SK-N-SH (cell line): ENCODE data around the gene OSBPL9. TPM values are rescaled to one million over a fixed set of nuclear protein-coding genes. Genes with fewer than 3 reads are reported as not detected.

Experiments
- CTCF ChIA-PET: fragments of 300-600, 350-600 bp; formaldehyde crosslinking; extraction: SDS; loops from one replicate; lab custom pipeline; 2021; lab: Yijun Ruan, JAX
- POLR2A ChIA-PET: fragments of 350-600 bp; sonication (Branson Sonifier 250); formaldehyde crosslinking; extraction: SDS; loops from one replicate; lab custom pipeline; 2020; ENCODE audit warnings: antibody characterized with exemption, inconsistent platforms; lab: Yijun Ruan, JAX
- DNase-seq: peaks from one replicate; pipeline ENCODE4 v3.0.0; 2012
- H2AFZ ChIP-seq: fragments of 200-600 bp; sonication (generic); 2 replicates; pipeline ENCODE4 v1.8.1; 2016; ENCODE audit warnings: antibody characterized with exemption, mild to moderate bottlenecking, low read depth
- H3F3A ChIP-seq: fragments of 200-600 bp; sonication (generic); replicated peaks from 2 replicates; pipeline ENCODE3; 2016; ENCODE audit warnings: antibody characterized with exemption, mild to moderate bottlenecking; ENCODE audit not compliant: insufficient read depth
- H3K27ac ChIP-seq, 2 experiments: fragments of 200-500 bp in 1 of 2; fragments of 200-600 bp in 1 of 2; sonication (Bioruptor generic) in 1 of 2; sonication (generic), shearing (Covaris generic) in 1 of 2; 2 replicates each; pipeline versions ENCODE4 v1.5.1 to v1.6.1; 2014 to 2016; ENCODE audit warnings: low read depth in 2 of 2, inconsistent platforms in 1 of 2, low read length in 1 of 2, mild to moderate bottlenecking in 1 of 2, mixed read lengths in 1 of 2
- H3K27me3 ChIP-seq: fragments of 200-600 bp; sonication (generic), shearing (Covaris generic); 2 replicates; pipeline ENCODE4 v1.6.1; 2016; ENCODE audit warnings: mixed run types; ENCODE audit not compliant: insufficient read depth
- H3K36me3 ChIP-seq, 2 experiments: fragments of 200-500 bp in 1 of 2; fragments of 200-600 bp in 1 of 2; sonication (Bioruptor generic) in 1 of 2; sonication (generic) in 1 of 2; replicated peaks in 1 of 2; 2 replicates each; pipeline versions ENCODE3 to v1.5.1; 2014 to 2016; ENCODE audit warnings: low read length in 1 of 2, mild to moderate bottlenecking in 1 of 2; ENCODE audit not compliant: insufficient read depth in 2 of 2, control insufficient read depth in 1 of 2
- H3K4me1 ChIP-seq, 2 experiments: fragments of 200-500 bp in 1 of 2; fragments of 200-600 bp in 1 of 2; sonication (Bioruptor generic) in 1 of 2; sonication (generic), shearing (Covaris generic) in 1 of 2; 2 replicates each; pipeline versions ENCODE4 v1.5.1 to v1.6.1; 2014 to 2016; ENCODE audit warnings: low read depth in 1 of 2, low read length in 1 of 2, mixed run types in 1 of 2; ENCODE audit not compliant: insufficient read depth in 2 of 2, control insufficient read depth in 1 of 2
- H3K4me2 ChIP-seq: fragments of 200-600 bp; sonication (generic), shearing (Covaris generic); 2 replicates; pipeline ENCODE4 v1.6.1; 2017; ENCODE audit warnings: mixed run types
- H3K4me3 ChIP-seq, 2 experiments: fragments of 200-500 bp in 1 of 2; fragments of 200-600 bp in 1 of 2; sonication (Bioruptor generic) in 1 of 2; sonication (generic), shearing (Covaris generic) in 1 of 2; 2 replicates each; pipeline versions ENCODE4 v1.5.1 to v1.8.1; 2014 to 2016; ENCODE audit warnings: low read depth in 2 of 2, inconsistent platforms in 1 of 2, low read length in 1 of 2, mild to moderate bottlenecking in 1 of 2, mixed read lengths in 1 of 2, moderate library complexity in 1 of 2
- H3K79me2 ChIP-seq: fragments of 200-600 bp; sonication (generic); 2 replicates; pipeline ENCODE4 v1.8.1; 2017; ENCODE audit warnings: mild to moderate bottlenecking; ENCODE audit not compliant: insufficient read depth
- H3K9ac ChIP-seq: fragments of 200-600 bp; sonication (generic); 2 replicates; pipeline ENCODE4 v1.6.1; 2017; ENCODE audit warnings: mixed run types
- H3K9me2 ChIP-seq: fragments of 200-600 bp; sonication (generic); 2 replicates; pipeline ENCODE4 v1.6.1; 2017; ENCODE audit warnings: mixed run types
- H3K9me3 ChIP-seq: fragments of 200-600 bp; sonication (generic); 2 replicates; pipeline ENCODE4 v1.6.1; 2017; ENCODE audit warnings: mixed run types, mild to moderate bottlenecking, moderate library complexity
- H4K20me1 ChIP-seq: fragments of 200-600 bp; sonication (generic); 2 replicates; pipeline ENCODE4 v1.6.1; 2017; ENCODE audit warnings: mild to moderate bottlenecking, mixed run types; ENCODE audit not compliant: insufficient read depth
- CHD2 ChIP-seq: fragments of 150-350 bp; IDR thresholded peaks from 2 replicates; pipeline ENCODE4 v1.6.1; 2018; ENCODE audit warnings: low read length; ENCODE audit not compliant: partially characterized antibody
- ELF1 ChIP-seq: IDR thresholded peaks from 2 replicates; pipeline ENCODE4 v1.4.0; 2012
- EZH2phosphoT487 ChIP-seq: fragments of 200-600 bp; sonication (generic); IDR thresholded peaks from 2 replicates; pipeline ENCODE4 v1.6.1; 2017; ENCODE audit warnings: low read depth, mixed run types, mild to moderate bottlenecking, antibody characterized with exemption, moderate library complexity, borderline replicate concordance
- FOSL2 ChIP-seq: IDR thresholded peaks from 2 replicates; pipeline ENCODE4 v1.4.0; 2012; ENCODE audit warnings: low read depth, mild to moderate bottlenecking, moderate library complexity, borderline replicate concordance
- GABPA ChIP-seq: IDR thresholded peaks from 2 replicates; pipeline ENCODE4 v1.4.0; 2012; ENCODE audit warnings: low read depth, mild to moderate bottlenecking
- JUND ChIP-seq: IDR thresholded peaks from 2 replicates; pipeline ENCODE4 v1.4.0; 2012
- NFIC ChIP-seq: IDR thresholded peaks from 2 replicates; pipeline ENCODE4 v1.4.0; 2012; ENCODE audit warnings: borderline replicate concordance
- POLR2AphosphoS5 ChIP-seq: IDR thresholded peaks from 2 replicates; pipeline ENCODE4 v1.6.1; 2012; ENCODE audit warnings: low read depth, low read length
- RAD21 ChIP-seq: IDR thresholded peaks from 2 replicates; pipeline ENCODE4 v1.6.1; 2012; ENCODE audit warnings: mild to moderate bottlenecking, low read length
- RCOR1 ChIP-seq: fragments of 150-350 bp; IDR thresholded peaks from 2 replicates; pipeline ENCODE4 v1.6.1; 2017; ENCODE audit warnings: antibody characterized with exemption, low read length
- RFX5 ChIP-seq: IDR thresholded peaks from 2 replicates; pipeline ENCODE4 v1.6.1; 2012; ENCODE audit warnings: mild to moderate bottlenecking, improper control_type of control experiment, low read length
- TAF1 ChIP-seq: IDR thresholded peaks from 2 replicates; pipeline ENCODE4 v1.6.1; 2012; ENCODE audit warnings: low read depth, mild to moderate bottlenecking, low read length, moderate library complexity, borderline replicate concordance
- WGBS: methylation state at CpG from one replicate; pipeline ENCODE4 v1.1.6; 2017; ENCODE audit warnings: low lambda C conversion rate; 5-methylcytosine and 5-hydroxymethylcytosine counted together
- polyA plus RNA-seq, 3 experiments: library from polyadenylated mRNA; depleted of rRNA; stranded (reverse); fragments of >200 nt; gene quantifications; 2 replicates each; pipeline ENCODE4 v1.2.3, GENCODE V29; 2012
- TF ChIP-seq, protein P1 (sequence below): fragments of 200-600 bp; sonication (generic); IDR thresholded peaks from 2 replicates; pipeline ENCODE4 v1.6.1; 2017; ENCODE audit warnings: antibody characterized with exemption, mild to moderate bottlenecking, moderate library complexity
- TF ChIP-seq, protein P2 (sequence below): IDR thresholded peaks from 2 replicates; pipeline ENCODE4 v1.4.0; 2012; ENCODE audit warnings: low read depth, borderline replicate concordance
- TF ChIP-seq, protein P3 (sequence below): fragments of 150-350 bp; IDR thresholded peaks from 2 replicates; pipeline ENCODE4 v1.6.1; 2017; ENCODE audit warnings: antibody characterized with exemption, low read length, low read depth, borderline replicate concordance
- TF ChIP-seq, protein P4 (sequence below): IDR thresholded peaks from 2 replicates; pipeline ENCODE4 v1.6.1; 2012; ENCODE audit warnings: mild to moderate bottlenecking, low read depth, low read length, moderate library complexity

The OSBPL9 gene
- polyA plus RNA-seq, 1 of the 3 experiments (the other 2 are of a cell fraction) = 43.9 TPM

DNA sequence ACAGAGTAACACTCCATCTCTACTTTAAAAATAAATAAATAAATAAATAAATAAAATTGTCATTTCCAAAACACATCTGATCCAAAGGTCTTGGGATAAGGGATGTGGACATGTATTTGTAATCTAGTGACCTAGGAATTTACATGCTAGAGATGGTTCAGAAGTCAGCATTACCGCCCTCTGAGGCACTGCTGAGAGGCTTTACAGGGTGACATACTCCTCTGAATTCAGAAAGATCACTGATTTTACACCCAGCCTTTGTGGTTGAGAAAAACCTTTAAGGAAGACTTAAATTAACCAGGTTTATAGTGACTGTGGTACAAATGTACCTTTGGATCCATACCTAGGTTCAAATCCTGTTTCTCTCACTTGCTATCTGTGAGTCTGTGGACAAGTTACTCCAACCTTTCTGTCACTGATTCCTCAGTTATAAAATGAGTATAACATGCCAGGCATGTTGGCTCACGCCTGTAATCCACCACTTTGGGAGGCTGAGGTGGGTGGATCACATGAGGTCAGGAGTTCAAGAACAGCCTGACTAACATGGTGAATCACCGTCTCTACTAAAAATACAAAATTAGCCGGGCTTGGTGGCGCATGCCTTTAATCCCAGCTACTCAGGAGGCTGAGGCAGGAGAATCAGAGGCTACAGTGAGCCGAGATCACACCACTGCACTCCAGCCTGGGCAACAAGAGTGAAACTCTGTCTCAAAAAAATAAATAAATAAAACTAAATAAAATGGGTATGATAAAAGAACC lies 20.1 kb downstream of the OSBPL9 start (continued):
- TF ChIP-seq, protein P1, sequence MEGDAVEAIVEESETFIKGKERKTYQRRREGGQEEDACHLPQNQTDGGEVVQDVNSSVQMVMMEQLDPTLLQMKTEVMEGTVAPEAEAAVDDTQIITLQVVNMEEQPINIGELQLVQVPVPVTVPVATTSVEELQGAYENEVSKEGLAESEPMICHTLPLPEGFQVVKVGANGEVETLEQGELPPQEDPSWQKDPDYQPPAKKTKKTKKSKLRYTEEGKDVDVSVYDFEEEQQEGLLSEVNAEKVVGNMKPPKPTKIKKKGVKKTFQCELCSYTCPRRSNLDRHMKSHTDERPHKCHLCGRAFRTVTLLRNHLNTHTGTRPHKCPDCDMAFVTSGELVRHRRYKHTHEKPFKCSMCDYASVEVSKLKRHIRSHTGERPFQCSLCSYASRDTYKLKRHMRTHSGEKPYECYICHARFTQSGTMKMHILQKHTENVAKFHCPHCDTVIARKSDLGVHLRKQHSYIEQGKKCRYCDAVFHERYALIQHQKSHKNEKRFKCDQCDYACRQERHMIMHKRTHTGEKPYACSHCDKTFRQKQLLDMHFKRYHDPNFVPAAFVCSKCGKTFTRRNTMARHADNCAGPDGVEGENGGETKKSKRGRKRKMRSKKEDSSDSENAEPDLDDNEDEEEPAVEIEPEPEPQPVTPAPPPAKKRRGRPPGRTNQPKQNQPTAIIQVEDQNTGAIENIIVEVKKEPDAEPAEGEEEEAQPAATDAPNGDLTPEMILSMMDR = no peak
- TF ChIP-seq JUND (peak; percentile 76), POLR2AphosphoS5 (no peak; the same call in 1 of the 2 replicates), CHD2 (no peak), EZH2phosphoT487 (no peak), RAD21 (no peak), ELF1 (no peak), GABPA (no peak), FOSL2 (peak; percentile 81)
- TF ChIP-seq, protein P2, sequence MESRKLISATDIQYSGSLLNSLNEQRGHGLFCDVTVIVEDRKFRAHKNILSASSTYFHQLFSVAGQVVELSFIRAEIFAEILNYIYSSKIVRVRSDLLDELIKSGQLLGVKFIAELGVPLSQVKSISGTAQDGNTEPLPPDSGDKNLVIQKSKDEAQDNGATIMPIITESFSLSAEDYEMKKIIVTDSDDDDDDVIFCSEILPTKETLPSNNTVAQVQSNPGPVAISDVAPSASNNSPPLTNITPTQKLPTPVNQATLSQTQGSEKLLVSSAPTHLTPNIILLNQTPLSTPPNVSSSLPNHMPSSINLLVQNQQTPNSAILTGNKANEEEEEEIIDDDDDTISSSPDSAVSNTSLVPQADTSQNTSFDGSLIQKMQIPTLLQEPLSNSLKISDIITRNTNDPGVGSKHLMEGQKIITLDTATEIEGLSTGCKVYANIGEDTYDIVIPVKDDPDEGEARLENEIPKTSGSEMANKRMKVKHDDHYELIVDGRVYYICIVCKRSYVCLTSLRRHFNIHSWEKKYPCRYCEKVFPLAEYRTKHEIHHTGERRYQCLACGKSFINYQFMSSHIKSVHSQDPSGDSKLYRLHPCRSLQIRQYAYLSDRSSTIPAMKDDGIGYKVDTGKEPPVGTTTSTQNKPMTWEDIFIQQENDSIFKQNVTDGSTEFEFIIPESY = no peak

DNA sequence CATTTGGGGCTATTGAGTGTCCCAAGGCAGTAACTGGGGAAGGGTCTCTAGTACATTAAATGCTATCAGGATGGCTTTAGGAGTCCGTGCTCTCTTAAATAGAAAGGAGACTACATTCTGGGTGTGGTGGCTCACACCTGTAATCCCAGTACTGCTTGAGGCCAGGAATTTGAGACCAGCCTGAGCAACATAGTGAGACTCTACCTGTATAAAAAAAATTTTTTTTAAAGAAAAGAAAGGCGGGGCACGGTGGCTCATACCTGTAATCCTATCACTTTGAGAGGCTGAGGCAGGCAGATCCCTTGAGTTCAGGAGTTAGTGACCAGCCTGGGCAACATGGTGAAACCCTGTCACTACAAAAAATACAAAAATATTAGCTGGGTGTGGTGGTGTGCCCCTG lies 21.5 kb downstream of the OSBPL9 start:
- Histone ChIP-seq H3K9ac (no peak overlapping the region), H3K4me2 (no peak overlapping the region), H3K4me1 (peaks cover 6 to 17% of the 10 kb centered on the region in 2 experiments)
- POLR2A ChIA-PET = no interaction called here
- TF ChIP-seq NFIC (no peak), RCOR1 (no peak), TAF1 (no peak), RFX5 (no peak)
- TF ChIP-seq, protein P3, sequence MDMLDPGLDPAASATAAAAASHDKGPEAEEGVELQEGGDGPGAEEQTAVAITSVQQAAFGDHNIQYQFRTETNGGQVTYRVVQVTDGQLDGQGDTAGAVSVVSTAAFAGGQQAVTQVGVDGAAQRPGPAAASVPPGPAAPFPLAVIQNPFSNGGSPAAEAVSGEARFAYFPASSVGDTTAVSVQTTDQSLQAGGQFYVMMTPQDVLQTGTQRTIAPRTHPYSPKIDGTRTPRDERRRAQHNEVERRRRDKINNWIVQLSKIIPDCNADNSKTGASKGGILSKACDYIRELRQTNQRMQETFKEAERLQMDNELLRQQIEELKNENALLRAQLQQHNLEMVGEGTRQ = no peak
- TF ChIP-seq, protein P4, sequence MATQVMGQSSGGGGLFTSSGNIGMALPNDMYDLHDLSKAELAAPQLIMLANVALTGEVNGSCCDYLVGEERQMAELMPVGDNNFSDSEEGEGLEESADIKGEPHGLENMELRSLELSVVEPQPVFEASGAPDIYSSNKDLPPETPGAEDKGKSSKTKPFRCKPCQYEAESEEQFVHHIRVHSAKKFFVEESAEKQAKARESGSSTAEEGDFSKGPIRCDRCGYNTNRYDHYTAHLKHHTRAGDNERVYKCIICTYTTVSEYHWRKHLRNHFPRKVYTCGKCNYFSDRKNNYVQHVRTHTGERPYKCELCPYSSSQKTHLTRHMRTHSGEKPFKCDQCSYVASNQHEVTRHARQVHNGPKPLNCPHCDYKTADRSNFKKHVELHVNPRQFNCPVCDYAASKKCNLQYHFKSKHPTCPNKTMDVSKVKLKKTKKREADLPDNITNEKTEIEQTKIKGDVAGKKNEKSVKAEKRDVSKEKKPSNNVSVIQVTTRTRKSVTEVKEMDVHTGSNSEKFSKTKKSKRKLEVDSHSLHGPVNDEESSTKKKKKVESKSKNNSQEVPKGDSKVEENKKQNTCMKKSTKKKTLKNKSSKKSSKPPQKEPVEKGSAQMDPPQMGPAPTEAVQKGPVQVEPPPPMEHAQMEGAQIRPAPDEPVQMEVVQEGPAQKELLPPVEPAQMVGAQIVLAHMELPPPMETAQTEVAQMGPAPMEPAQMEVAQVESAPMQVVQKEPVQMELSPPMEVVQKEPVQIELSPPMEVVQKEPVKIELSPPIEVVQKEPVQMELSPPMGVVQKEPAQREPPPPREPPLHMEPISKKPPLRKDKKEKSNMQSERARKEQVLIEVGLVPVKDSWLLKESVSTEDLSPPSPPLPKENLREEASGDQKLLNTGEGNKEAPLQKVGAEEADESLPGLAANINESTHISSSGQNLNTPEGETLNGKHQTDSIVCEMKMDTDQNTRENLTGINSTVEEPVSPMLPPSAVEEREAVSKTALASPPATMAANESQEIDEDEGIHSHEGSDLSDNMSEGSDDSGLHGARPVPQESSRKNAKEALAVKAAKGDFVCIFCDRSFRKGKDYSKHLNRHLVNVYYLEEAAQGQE = no peak
- TF ChIP-seq, all 33 proteins: peak for 0
- Histone ChIP-seq H3K27ac (peak overlapping the region in 1 of 2 experiments; percentile 88; a peak in 2 of 4 replicates), H4K20me1 (no peaks in the 10 kb centered on the region), H3K9me3 (no peaks in the 10 kb centered on the region), H3K79me2 (peaks cover 79% of the 10 kb centered on the region), H3K4me3 (no peak overlapping the region), H2AFZ (no peak overlapping the region), H3K27me3 (no peaks in the 10 kb centered on the region), H3K9me2 (no peaks in the 10 kb centered on the region), H3K36me3 (no peaks in the 10 kb centered on the region), H3F3A (peaks cover 32% of the 10 kb centered on the region)
- WGBS = 100% methylated on average over 3 of the region's 3 CpGs
- no peak for DNase-seq
- CTCF ChIA-PET = no interaction called here
